OCI-LY7 (cell line): Measurements from ENCODE around the gene SRSF12. TPM values are rescaled to one million over a fixed set of nuclear protein-coding genes. Genes with fewer than 3 reads are reported as not detected.

Source experiments
- BruUV-seq: library from RNA; stranded (reverse); fragments of 400-500 nt; replicated peaks from 2 replicates; lab custom pipeline; 2021; lab: Mats Ljungman, UMichigan
- CTCF ChIA-PET: fragments of 300-600 bp; sonication (Branson Sonifier 250); formaldehyde crosslinking; loops from one replicate; lab custom pipeline; 2022; ENCODE audit warnings: antibody characterized with exemption; ENCODE audit not compliant: unreplicated experiment; lab: Charles Lee
- POLR2A ChIA-PET: fragments of 300-600 bp; sonication (Branson Sonifier 250); formaldehyde crosslinking; loops from one replicate; lab custom pipeline; 2022; ENCODE audit warnings: antibody characterized with exemption; lab: Charles Lee
- DNase-seq: peaks from one replicate; pipeline ENCODE4 v3.0.0-alpha.2; 2015; ENCODE audit warnings: low spot score
- H2AFZ ChIP-seq: fragments of 200-600 bp; sonication (generic), shearing (Covaris generic); 2 replicates; pipeline ENCODE4 v1.6.1; 2014; ENCODE audit warnings: mild to moderate bottlenecking, antibody characterized with exemption, low read length, moderate library complexity
- H3K27ac ChIP-seq: fragments of 200-600 bp; sonication (generic); 2 replicates; pipeline ENCODE4 v1.5.1; 2014; ENCODE audit warnings: mixed run types, low read depth, mild to moderate bottlenecking, moderate library complexity, low read length, inconsistent platforms; ENCODE audit not compliant: poor library complexity, severe bottlenecking
- H3K36me3 ChIP-seq: fragments of 200-600 bp; sonication (generic); 2 replicates; pipeline ENCODE4 v1.6.1; 2014; ENCODE audit warnings: mild to moderate bottlenecking, antibody characterized with exemption, low read length, moderate library complexity, mixed read lengths; ENCODE audit not compliant: insufficient read depth
- H3K4me1 ChIP-seq: fragments of 200-600 bp; sonication (generic); 2 replicates; pipeline ENCODE4 v1.5.1; 2014; ENCODE audit warnings: mild to moderate bottlenecking, low read length; ENCODE audit not compliant: insufficient read depth, poor library complexity, severe bottlenecking
- H3K4me2 ChIP-seq: fragments of 200-600 bp; sonication (generic); 2 replicates; pipeline ENCODE4 v1.6.1; 2014; ENCODE audit warnings: mild to moderate bottlenecking, low read length
- H3K4me3 ChIP-seq: fragments of 200-600 bp; sonication (generic); 2 replicates; pipeline ENCODE4 v1.5.1; 2014; ENCODE audit warnings: mild to moderate bottlenecking, low read depth, low read length; ENCODE audit not compliant: poor library complexity, severe bottlenecking
- H3K79me2 ChIP-seq: fragments of 200-600 bp; sonication (generic); 2 replicates; pipeline ENCODE4 v1.6.1; 2016; ENCODE audit warnings: low read depth, mild to moderate bottlenecking, low read length, moderate library complexity, mixed read lengths; ENCODE audit not compliant: insufficient read depth
- H3K9me2 ChIP-seq: fragments of 200-600 bp; sonication (generic); 2 replicates; pipeline ENCODE4 v1.6.1; 2016; ENCODE audit warnings: mild to moderate bottlenecking, low read length, mixed read lengths; ENCODE audit not compliant: insufficient read depth
- H3K9me3 ChIP-seq: fragments of 200-600 bp; sonication (generic); 2 replicates; pipeline ENCODE4 v1.6.1; 2014; ENCODE audit warnings: mild to moderate bottlenecking, mixed run types, low read length, mixed read lengths
- H4K20me1 ChIP-seq: fragments of 200-600 bp; sonication (generic); 2 replicates; pipeline ENCODE4 v1.6.1; 2014; ENCODE audit warnings: mild to moderate bottlenecking, antibody characterized with exemption, low read length, moderate library complexity, mixed read lengths; ENCODE audit not compliant: insufficient read depth
- EZH2phosphoT487 ChIP-seq: fragments of 200-600 bp; sonication (generic); IDR thresholded peaks from 2 replicates; pipeline ENCODE4 v1.6.1; 2018; ENCODE audit warnings: low read depth, borderline replicate concordance, mild to moderate bottlenecking, mixed run types, antibody characterized with exemption, low read length, moderate library complexity, mixed read lengths
- intact Hi-C: fragments of 100-400 bp; cut with micrococcal nuclease; formaldehyde crosslinking; loops from one replicate; pipeline ENCODE4 v1.10.0; 2022; ENCODE audit not compliant: unreplicated experiment
- total RNA-seq, 2 experiments: library from RNA; depleted of rRNA in 1 of 2; stranded (reverse); fragments of >200 nt in 1 of 2; shearing (Covaris generic) in 1 of 2; gene quantifications; 2 replicates each; pipeline ENCODE4 v1.2.3, GENCODE V29; 2014 to 2022
- TF ChIP-seq, protein P1 (sequence below): fragments of 200-600 bp; sonication (generic); conservative IDR thresholded peaks from 2 replicates; pipeline ENCODE4 v1.5.1; 2014; ENCODE audit warnings: mild to moderate bottlenecking, antibody characterized with exemption, low read length, moderate library complexity, mixed read lengths

SRSF12 gene
- total RNA-seq, 2 experiments from 2014 or later, result not detected

DNA sequence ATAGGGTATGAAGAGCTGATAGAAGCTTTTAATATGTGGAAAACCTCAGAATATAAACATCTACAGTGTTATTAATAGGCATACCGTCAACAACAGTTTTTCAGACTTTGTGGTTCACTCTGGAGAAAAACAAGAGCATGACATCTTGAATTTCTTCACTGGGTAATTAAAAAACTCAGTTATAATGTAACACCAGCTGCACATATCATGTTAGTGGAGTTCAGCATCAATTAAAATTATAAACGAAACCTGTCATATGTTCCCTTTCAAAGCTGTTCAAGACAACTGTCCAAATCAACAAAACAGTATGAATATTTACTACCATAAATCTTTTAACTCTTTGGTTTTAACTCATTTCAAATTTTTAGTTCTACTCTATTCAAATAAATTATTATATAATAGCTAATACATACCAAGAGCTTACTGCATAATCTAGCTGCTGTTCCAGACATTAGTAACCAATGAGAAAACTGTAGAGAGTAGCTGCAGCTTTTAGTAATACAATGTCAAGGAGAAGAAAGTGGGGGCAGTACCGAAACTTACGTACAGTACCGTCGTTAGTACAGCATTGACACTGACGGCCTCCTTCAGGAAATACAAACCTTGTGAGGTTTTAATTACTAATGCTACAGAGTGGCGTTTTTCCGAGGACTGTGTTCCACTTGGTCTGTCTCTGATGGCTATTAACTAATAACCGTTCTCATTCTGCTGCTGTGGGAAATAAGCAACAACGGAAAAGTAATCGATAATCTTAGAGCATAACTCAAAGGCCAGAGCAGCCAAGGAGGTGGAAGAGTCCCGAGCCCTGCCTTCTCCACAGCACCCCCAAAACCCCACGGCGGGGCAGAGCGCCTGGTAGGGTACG lies 27.5 kb upstream of the SRSF12 start:
- Histone ChIP-seq H3K4me2 (peak overlapping the region; percentile 84), H3K4me3 (peak overlapping the region; percentile 76), H3K79me2 (peaks cover 27% of the 10 kb centered on the region; the same call in 1 of the 2 replicates), H4K20me1 (no peaks in the 10 kb centered on the region), H3K4me1 (peaks cover 41% of the 10 kb centered on the region), H3K9me2 (no peaks in the 10 kb centered on the region), H3K36me3 (peaks cover 19% of the 10 kb centered on the region), H3K27ac (peak overlapping the region; percentile 76), H3K9me3 (no peaks in the 10 kb centered on the region), H2AFZ (peak overlapping the region; percentile 97)
- TF ChIP-seq, protein P1, sequence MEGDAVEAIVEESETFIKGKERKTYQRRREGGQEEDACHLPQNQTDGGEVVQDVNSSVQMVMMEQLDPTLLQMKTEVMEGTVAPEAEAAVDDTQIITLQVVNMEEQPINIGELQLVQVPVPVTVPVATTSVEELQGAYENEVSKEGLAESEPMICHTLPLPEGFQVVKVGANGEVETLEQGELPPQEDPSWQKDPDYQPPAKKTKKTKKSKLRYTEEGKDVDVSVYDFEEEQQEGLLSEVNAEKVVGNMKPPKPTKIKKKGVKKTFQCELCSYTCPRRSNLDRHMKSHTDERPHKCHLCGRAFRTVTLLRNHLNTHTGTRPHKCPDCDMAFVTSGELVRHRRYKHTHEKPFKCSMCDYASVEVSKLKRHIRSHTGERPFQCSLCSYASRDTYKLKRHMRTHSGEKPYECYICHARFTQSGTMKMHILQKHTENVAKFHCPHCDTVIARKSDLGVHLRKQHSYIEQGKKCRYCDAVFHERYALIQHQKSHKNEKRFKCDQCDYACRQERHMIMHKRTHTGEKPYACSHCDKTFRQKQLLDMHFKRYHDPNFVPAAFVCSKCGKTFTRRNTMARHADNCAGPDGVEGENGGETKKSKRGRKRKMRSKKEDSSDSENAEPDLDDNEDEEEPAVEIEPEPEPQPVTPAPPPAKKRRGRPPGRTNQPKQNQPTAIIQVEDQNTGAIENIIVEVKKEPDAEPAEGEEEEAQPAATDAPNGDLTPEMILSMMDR, result 0 out of 2 replicates have a peak, but pooled peaks have one; percentile 18
- no peak for TF ChIP-seq EZH2phosphoT487
- CTCF ChIA-PET, result interaction anchor here (0.6 to 1.4 kb wide), 5 partner anchors 17 to 98 kb away, joined by 3 to 6 read pairs (median 4); partner anchors contain the start of gene PNRC1
- intact Hi-C loops, result loop anchor here (5.0 kb wide), 2 partner anchors 212 to 267 kb away; partner anchors contain the start of gene RRAGD
- BruUV-seq, result TSS peak; percentile 77
- POLR2A ChIA-PET, result interaction anchor here (0.6 to 6.0 kb wide), 33 partner anchors 8 to 1239 kb away, joined by 3 to 66 read pairs (median 4); partner anchors contain the start of genes PNRC1, RNGTT and UBE2J1
- peak; percentile 74 for DNase-seq

DNA sequence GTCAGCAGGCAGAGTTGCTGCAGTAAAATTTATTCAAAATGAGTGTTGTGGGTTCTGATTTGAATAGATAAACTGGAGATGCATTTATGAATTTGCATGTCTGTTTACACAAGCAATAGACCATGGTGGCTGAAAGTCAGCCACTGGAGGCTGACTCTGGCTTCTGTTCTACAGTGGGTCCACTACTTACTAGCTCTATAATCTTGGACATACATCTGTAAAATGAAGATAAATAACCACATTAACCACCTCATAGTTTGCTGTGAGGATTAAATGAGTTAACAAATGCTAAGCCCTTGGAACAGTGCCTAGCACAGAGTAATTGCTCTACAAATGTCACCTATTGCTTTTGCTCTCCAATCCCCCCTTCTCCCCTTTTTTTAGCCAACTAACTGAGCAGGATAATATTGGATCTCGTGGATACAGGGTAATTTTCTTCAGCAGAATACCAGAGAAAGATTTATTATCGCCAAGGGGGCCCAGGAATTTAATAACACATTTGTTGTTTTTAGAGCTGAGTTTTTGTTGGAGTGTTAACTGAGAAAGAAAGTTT lies 26.6 kb upstream of the SRSF12 start:
- Histone ChIP-seq H3K4me3 (peak overlapping the region; percentile 76), H3K4me1 (peaks cover 38% of the 10 kb centered on the region), H3K27ac (peak overlapping the region; percentile 76), H3K9me2 (no peaks in the 10 kb centered on the region), H3K9me3 (no peaks in the 10 kb centered on the region), H2AFZ (peak overlapping the region; percentile 97), H3K79me2 (peaks cover 27% of the 10 kb centered on the region; the same call in 1 of the 2 replicates), H3K4me2 (peak overlapping the region; percentile 84), H4K20me1 (no peaks in the 10 kb centered on the region), H3K36me3 (peaks cover 10% of the 10 kb centered on the region)
- ChIA-PET POLR2A (interaction anchor here (0.7 to 6.0 kb wide), 18 partner anchors 8 to 1240 kb away, joined by 3 to 66 read pairs (median 4); partner anchors contain the start of genes PNRC1 and UBE2J1), CTCF (interaction anchor here (1.0 to 1.4 kb wide), 4 partner anchors 18 to 66 kb away, joined by 3 to 6 read pairs (median 4); partner anchors contain the start of gene PNRC1)
- DNase-seq, result peak; percentile 22
- BruUV-seq, result no TSS peak
- TF ChIP-seq EZH2phosphoT487, result no peak
- TF ChIP-seq, protein P1, result no peak
- intact Hi-C loops, result no loop called here
